HG03460 (cell line): ENCODE data around the gene ERVH48-1.
"Not testable (repeated sequence)": the region's sequence is repeated elsewhere in the genome, so short reads cannot be mapped to it uniquely, and the experiment has no call there.

Experiments used
- ATAC-seq: cut with Tn5 transposase; IDR thresholded peaks from one replicate; pipeline ENCODE4 v1.9.1; 2021; ENCODE audit not compliant: unreplicated experiment

Gene ERVH48-1

DNA sequence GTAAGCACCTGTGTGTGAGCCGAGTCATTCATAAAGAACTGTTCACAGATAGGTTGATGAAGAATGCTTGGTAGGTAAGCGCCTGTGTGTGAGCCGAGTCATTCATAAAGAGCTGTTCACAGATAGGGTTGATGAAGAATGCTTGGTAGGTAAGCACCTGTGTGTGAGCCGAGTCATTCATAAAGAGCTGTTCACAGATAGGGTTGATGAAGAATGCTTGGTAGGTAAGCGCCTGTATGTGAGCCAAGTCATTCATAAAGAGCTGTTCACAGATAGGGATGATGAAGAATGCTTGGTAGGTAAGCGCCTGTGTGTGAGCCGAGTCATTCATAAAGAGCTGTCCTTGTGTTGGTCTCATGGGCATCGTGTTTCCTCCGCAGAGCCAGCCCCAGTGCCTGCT lies 16.9 kb downstream of the ERVH48-1 start:
- ATAC-seq, result not testable (repeated sequence)

DNA sequence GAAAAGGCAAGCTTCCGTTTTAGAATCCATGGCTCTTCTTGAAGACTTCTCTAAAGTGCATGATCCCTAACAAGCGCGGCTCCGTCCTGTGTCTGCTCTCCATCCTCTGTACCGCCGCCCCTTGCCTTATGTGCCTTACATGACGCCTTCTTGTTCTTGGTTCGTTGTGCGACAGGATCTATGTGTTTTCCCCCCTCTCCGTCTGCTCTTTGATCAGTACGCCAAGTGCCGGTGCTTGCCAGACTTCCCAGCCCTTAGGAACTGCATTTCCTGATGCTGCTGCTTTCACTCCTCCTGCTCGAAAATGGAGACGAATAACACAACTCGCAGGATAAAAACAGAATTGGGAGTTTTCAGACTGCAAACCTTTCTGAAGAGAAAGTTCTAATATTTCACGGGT lies 19.2 kb downstream of the ERVH48-1 start:
- no peak for ATAC-seq

DNA sequence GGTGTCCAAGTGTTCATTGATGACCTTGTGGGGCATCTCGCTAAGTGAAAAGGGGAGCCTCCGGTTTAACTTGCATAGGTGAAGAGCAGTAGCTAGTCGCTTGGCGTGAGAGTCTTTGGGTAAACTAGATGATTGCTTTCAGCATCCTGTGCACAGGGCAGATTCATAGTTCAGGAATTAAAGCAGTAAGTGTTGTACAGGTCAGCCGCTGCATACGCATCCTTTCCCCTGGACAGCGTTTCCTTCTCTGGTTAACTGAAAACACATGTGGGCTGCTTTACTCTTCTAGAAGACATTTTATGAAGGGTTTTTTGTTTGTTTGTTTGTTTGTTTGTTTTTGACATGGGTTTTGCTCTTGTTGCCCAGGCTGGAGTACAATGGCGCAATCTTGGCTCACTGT lies 20.2 kb downstream of the ERVH48-1 start:
- no peak for ATAC-seq

DNA sequence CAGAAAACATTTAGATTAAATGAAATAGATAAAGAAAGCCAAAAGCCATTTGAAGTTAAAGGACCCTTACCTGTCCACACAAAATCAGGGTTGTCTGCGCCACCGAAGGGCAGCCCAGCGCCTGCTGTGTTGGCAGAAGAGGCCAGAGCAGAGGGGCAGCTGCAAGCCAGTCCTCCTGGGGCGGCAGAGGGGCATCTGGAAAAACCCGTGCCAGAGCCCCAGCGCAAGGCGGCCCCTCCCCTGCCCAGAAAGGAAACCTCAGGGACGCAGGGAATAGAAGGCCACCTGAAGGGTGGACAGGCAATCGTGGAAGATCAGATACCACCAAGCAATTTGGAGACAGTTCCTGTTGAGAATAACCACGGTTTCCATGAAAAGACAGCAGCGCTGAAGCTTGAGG lies 21.6 kb downstream of the ERVH48-1 start:
- no peak for ATAC-seq

DNA sequence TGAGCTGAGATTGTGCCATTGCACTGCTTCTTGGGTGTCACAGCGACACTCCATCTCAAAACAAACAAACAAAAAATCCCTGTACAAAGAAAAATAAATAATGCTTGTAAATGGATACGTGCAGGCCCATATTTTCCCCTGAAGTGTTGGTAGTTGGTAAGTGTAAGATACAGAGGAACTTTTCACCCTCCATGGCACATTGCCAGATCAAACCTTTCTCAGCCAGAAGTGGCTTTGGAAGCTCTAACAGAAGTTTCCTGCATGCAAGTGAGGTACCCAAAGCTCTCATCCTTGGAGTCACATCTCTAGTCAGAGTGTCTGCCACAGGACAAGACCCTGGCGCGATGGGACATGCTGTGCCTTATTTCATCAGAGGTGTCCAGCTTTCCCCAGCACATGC lies 25.0 kb downstream of the ERVH48-1 start:
- ATAC-seq, result no peak

DNA sequence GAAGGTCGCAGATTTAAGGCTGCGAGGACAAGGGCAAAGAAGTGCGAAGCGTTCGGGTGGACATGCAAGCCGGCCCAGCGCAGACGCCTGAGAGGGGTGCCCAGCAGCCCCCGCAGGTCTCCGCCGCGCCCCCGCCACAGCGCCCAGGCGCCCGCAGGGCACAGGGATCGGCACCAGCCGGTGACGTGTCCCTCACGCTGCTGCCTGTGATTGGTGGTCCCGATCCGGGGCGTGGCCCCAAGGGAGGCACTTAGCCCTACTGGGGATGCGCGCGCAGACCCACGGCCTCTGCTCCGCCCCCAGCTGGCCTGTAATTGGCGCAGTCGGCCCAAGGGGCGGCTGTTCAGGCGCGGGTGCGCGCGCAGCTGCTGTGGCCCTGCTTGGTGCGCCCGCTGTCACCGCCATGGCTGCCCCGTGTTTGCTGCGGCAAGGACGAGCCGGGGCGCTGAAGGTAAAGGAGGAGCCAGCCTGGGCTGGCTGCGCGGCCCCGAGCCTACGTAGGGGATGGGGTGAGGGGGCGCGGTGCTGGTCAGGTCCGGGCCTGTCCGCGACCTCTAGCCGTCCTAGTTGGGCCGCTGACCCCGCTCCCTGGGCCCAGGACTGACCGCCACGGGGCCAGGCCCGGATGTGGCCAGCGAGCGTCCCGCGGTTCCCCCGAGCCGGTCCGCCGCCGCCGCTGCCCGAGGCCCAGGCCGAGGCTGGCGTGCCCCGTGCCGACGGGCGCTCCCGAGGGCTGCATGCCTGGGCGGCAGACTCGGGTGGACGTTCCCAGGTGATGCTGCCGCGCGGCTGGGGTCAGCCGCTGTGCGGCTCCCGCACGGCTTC lies 32.3 kb downstream of the ERVH48-1 start, which contains the start of gene NDUFV3:
Gene NDUFV3, plus strand, starts transcription at position 379 of the 825 bp plus-strand sequence. Its CDS starts 25 bp downstream, at position 404.
- ATAC-seq, result peak; percentile 93

DNA sequence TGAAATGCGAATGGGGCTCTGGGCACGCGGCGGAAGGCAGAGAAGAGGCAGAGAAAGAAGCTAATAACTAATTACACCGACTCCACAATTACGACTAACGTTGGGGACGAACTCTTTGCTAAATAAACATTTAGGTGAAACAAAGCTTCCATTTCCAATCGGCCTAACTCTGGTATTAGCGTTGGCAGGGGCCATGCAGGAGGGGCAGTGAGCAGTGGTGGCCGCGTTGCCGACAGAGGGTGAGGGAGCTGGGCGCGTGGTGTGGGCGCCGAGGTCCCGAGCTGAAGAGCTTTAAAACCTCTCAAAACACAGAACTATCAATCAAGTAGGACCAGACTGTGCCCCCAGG lies 32.9 kb downstream of the ERVH48-1 start:
- no peak for ATAC-seq

DNA sequence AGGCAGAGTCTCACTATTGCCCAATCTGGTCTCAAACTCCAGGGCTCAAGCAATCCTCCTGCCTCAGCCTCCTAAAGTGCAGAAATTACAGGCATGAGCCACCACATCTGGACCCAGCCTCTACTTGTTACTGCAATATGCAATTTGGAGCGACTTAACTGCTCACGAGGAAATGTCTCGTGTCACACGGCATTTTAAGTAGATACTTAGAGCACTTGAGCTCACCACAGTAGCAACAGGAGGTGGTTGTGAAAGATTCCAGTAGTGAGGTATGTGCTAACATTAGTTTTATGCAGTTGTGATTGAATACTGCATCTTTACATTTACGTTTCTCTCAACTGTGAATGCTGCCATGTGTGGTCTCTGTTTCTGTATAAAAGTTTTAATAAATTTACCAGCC lies 38.1 kb downstream of the ERVH48-1 start:
- no peak for ATAC-seq

DNA sequence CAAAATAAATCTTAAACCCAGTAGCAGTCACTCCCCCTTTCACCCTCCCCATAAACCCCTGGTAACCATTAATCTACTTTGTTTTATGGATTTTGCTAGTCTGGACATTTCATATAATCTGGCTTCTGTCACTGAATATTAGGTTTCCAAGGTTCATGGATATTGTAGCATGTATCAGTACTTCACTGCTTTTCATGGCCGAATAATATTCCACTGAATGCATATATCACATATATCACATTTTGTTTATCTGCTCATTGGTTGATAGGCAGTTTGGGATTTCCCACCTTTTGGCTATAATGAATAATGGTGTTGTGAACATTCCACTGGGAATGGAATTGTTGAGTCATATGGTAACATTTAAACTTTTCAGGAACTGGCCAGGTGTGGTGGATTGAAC lies 41.5 kb downstream of the ERVH48-1 start:
- no peak for ATAC-seq

DNA sequence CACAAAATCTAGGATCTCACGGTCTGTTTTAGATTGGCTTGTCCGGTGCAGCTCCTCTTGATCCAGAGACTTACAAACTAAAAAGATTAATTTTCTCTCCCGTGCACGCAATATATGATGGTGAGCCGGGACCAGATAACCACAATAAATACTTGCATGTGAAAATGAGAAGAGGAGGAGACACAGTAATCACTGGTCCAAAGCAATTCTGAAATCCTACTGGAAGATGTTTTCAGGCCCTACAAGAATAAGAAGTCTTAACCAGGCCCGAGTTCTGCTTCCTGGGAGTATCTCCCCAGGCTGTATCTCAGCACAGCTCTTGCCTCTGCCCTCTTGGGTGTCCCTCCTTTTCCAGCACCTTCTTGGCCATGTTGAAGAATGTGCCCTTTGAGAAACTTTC lies 45.1 kb downstream of the ERVH48-1 start:
- no peak for ATAC-seq

DNA sequence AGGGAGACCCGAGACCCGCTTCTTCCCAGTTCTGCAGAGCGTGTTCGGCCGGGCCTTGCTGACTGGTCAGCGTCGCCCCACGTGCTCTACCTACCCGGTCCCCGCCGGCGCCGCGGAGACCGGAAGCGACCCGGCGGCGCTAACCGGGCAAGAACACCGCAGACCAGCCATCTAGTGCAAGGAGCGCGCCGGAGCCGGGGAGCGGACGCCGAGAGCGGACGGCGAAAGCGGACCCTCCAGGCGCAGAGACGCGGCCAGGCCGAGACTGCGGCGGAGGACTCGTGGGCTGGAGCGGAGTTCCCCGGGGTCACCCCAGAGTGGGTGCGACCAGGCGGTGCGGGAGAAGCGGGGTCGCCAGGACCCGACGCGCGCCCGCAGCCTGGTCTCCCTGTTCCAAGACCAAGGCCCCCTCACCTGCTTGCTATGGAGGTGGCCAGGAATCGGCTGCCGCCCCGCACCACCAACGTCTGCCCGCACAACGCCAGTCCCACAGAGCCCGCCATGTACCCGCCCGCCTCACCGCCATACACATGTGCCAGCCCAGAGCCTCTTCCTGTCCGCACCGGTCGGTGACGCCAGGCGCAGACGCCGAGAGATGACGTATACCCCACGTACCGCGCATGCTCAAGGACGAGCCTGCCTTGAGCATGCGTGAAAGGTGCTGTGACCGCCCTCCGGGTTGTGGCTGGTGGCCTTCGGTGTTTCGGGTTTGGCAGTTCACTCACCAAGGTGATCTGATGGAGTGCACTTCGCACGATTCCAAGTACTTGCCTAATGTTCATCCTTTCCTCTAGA lies 46.2 kb downstream of the ERVH48-1 start, which contains the start of gene WDR4:
Gene WDR4, minus strand, starts transcription at position 547 of the 795 bp plus-strand sequence. Its CDS starts 44 bp downstream, at position 503.
- peak; percentile 83 for ATAC-seq

DNA sequence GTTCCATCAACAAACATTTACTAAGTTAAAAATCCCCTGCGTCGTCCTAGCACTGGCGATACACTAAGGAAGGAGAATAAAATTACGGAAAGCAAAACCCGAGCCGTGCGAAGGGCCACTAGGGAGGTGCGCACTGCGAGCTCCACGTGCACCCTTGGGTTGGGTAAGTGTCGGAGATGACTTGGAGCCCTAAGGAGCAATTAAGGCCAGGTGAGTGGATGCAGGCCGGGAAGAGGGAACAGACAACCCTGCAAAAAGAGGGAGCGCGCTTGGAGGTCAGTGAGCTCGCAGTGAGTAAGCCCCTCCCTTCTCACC lies 46.8 kb downstream of the ERVH48-1 start:
- peak; percentile 5 for ATAC-seq

DNA sequence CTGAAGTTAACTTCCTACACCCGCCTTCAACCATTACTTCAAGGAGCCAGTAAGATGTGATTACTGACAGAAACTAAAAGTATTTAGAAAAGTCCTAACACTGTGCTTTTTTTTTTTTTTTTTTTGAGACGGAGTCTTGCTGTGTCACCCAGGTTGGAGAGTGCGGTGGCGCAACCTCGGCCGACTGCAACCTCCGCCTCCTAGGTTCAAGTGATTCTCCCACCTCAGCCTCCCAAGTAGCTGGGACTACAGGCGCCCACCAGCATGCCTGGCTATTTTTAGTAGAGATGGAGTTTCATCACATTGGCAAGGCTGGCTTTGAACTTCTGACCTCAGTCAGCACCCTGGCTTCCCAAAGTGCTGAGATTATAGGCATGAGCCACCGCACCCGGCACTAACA lies 49.6 kb downstream of the ERVH48-1 start:
- ATAC-seq, result not testable (repeated sequence)

DNA sequence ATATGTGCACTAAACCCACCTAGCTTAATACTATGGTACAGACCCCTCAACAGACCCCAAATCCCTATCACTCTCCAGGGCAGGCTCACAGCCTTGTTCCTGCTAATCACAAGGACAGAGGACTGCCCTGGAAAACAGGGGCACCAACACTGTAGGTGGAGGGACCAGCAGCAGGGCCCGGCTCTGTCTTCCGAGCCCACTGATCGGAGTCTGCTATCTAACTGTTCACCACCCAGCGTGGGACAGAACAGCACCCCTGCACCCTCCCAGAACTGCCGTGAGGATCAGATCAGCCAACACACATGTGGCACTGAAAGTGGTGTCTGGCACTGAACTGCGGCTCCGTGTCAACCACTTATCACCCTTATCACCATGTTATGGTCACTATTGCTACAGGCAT lies 52.3 kb downstream of the ERVH48-1 start:
- ATAC-seq, result no peak

DNA sequence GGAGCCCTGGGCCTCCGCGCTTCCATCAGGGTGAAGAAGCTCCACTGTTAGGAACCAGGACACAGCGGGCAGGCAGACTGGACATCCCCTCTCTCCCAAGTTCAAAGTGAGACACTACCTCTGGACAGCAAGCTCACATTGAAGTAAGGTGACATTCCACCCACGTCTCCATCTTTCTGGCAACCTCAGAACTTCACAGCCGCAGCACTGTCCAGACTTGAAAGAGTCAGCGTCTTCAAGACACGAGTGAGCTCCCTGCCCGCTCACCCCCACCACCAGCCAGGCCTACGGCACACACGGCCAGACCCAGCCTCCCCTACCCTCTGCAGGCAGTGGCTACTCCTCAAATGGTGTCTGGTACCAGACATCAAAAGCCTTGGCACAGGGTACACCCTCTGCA lies 57.2 kb downstream of the ERVH48-1 start:
- no peak for ATAC-seq
